Epidermal melanocyte (primary cell): ENCODE measurements around the gene IQCM.
"Not testable (repeated sequence)": the region's sequence is repeated elsewhere in the genome, so short reads cannot be mapped to it uniquely, and the experiment has no call there.

Experiments used
- DNase-seq: peaks from one replicate; pipeline ENCODE4 v3.0.0; 2011; ENCODE audit warnings: low spot score; ENCODE audit not compliant: insufficient read length

Gene IQCM

GRCh38 chr4:149468669-149469068 is 347.0 kb downstream of the IQCM start:
- not testable (repeated sequence) for DNase-seq

GRCh38 chr4:149466446-149466845 is 349.2 kb downstream of the IQCM start:
- no peak for DNase-seq

GRCh38 chr4:149465955-149466354 is 349.7 kb downstream of the IQCM start:
- DNase-seq: no peak

GRCh38 chr4:149443537-149443936 is 372.1 kb downstream of the IQCM start:
- DNase-seq: no peak

GRCh38 chr4:149441338-149441737 is 374.3 kb downstream of the IQCM start:
- DNase-seq: no peak

GRCh38 chr4:149426461-149426860 is 389.2 kb downstream of the IQCM start:
- no peak for DNase-seq

- DNase-seq: no peak
These were observed 406.1 kb downstream of the IQCM start for GRCh38 chr4:149409555-149409962.

GRCh38 chr4:149409146-149409545 is 406.5 kb downstream of the IQCM start:
- DNase-seq: no peak

GRCh38 chr4:149404143-149404542 is 411.5 kb downstream of the IQCM start:
- DNase-seq: no peak

- no peak for DNase-seq
These were observed 412.6 kb downstream of the IQCM start for GRCh38 chr4:149403081-149403480.

GRCh38 chr4:149398993-149399392 is 416.6 kb downstream of the IQCM start:
- DNase-seq: no peak

GRCh38 chr4:149370785-149371420 is 444.7 kb downstream of the IQCM start:
- DNase-seq: peak; percentile 38

- no peak for DNase-seq
These were observed 445.6 kb downstream of the IQCM start for GRCh38 chr4:149370002-149370401.

GRCh38 chr4:149353241-149353640 is 462.4 kb downstream of the IQCM start:
- DNase-seq: no peak

GRCh38 chr4:149349541-149349940 is 466.1 kb downstream of the IQCM start:
- no peak for DNase-seq

GRCh38 chr4:149347139-149347538 is 468.5 kb downstream of the IQCM start:
- no peak for DNase-seq

- no peak for DNase-seq
These were observed 470.2 kb downstream of the IQCM start for GRCh38 chr4:149345424-149345823.

- DNase-seq: no peak
These were observed 471.2 kb downstream of the IQCM start for GRCh38 chr4:149344436-149344835.

- DNase-seq: no peak
These were observed 472.0 kb downstream of the IQCM start for GRCh38 chr4:149343614-149344013.

- DNase-seq: not testable (repeated sequence)
These were observed 474.5 kb downstream of the IQCM start for GRCh38 chr4:149341117-149341516.

GRCh38 chr4:149328161-149328560 is 487.5 kb downstream of the IQCM start:
- DNase-seq: no peak

- DNase-seq: no peak
These were observed 493.4 kb downstream of the IQCM start for GRCh38 chr4:149322203-149322602.

- no peak for DNase-seq
These were observed 494.2 kb downstream of the IQCM start for GRCh38 chr4:149321438-149321837.

GRCh38 chr4:149311076-149311475 is 504.6 kb downstream of the IQCM start:
- no peak for DNase-seq
